ENCODE measurements around the gene ITGA8. TPM values are rescaled to one million over a fixed set of nuclear protein-coding genes. Genes with fewer than 3 reads are reported as not detected.

ITGA8 gene
- total RNA-seq, 2 donors from 2014 or later: 2.1 to 3.5 TPM

GRCh38 chr10:15620836-15621515, 98.7 kb downstream of the ITGA8 start:
- no peak for DNase-seq
- H3K9ac ChIP-seq (ENCODE audit: low read depth in 2 of 2, low read length in 2 of 2): no peak overlapping the region
- TF ChIP-seq CTCF (IDR thresholded peaks at IDR 0.05): no peak
- H3K4me1 ChIP-seq: no peaks in the 10 kb centered on the region
- H3K36me3 ChIP-seq: no peaks in the 10 kb centered on the region
- H3K27ac ChIP-seq: no peak overlapping the region
- H3K4me3 ChIP-seq: no peak overlapping the region
- intact Hi-C loops (cut with DNase I): no loop called here
- H3K27me3 ChIP-seq: no peaks in the 10 kb centered on the region
- H3K9me3 ChIP-seq: no peaks in the 10 kb centered on the region

GRCh38 chr10:15620337-15620736, 99.4 kb downstream of the ITGA8 start:
- intact Hi-C loops (cut with DNase I): no loop called here
- no peak for TF ChIP-seq CTCF (IDR thresholded peaks at IDR 0.05)
- Histone ChIP-seq H3K4me3 (no peak overlapping the region), H3K36me3 (no peaks in the 10 kb centered on the region), H3K27ac (no peak overlapping the region), H3K4me1 (no peaks in the 10 kb centered on the region), H3K27me3 (no peaks in the 10 kb centered on the region), H3K9ac (ENCODE audit: low read depth in 2 of 2, low read length in 2 of 2) (no peak overlapping the region), H3K9me3 (no peaks in the 10 kb centered on the region)
- no peak for DNase-seq

GRCh38 chr10:15609246-15609645, 110.5 kb downstream of the ITGA8 start:
- Histone ChIP-seq H3K36me3 (no peaks in the 10 kb centered on the region), H3K4me1 (no peaks in the 10 kb centered on the region), H3K27me3 (no peaks in the 10 kb centered on the region), H3K4me3 (no peak overlapping the region), H3K9ac (ENCODE audit: low read depth in 2 of 2, low read length in 2 of 2) (no peak overlapping the region), H3K27ac (no peak overlapping the region), H3K9me3 (no peaks in the 10 kb centered on the region)
- no peak for TF ChIP-seq CTCF (IDR thresholded peaks at IDR 0.05)
- intact Hi-C loops (cut with DNase I): no loop called here
- DNase-seq: no peak

- Histone ChIP-seq H3K4me3 (no peak overlapping the region), H3K27me3 (no peaks in the 10 kb centered on the region), H3K9me3 (no peaks in the 10 kb centered on the region), H3K9ac (ENCODE audit: low read depth in 2 of 2, low read length in 2 of 2) (no peak overlapping the region), H3K36me3 (no peaks in the 10 kb centered on the region), H3K27ac (no peak overlapping the region), H3K4me1 (no peaks in the 10 kb centered on the region)
- no peak for TF ChIP-seq CTCF (IDR thresholded peaks at IDR 0.05)
- no peak for DNase-seq
- intact Hi-C loops (cut with DNase I): no loop called here
These were observed 113.3 kb downstream of the ITGA8 start for GRCh38 chr10:15606377-15606776.

GRCh38 chr10:15605740-15606369, 113.9 kb downstream of the ITGA8 start:
- Histone ChIP-seq H3K4me3 (no peak overlapping the region), H3K4me1 (no peaks in the 10 kb centered on the region), H3K27me3 (no peaks in the 10 kb centered on the region), H3K9me3 (no peaks in the 10 kb centered on the region), H3K9ac (ENCODE audit: low read depth in 2 of 2, low read length in 2 of 2) (no peak overlapping the region), H3K36me3 (no peaks in the 10 kb centered on the region), H3K27ac (no peak overlapping the region)
- no peak for TF ChIP-seq CTCF (IDR thresholded peaks at IDR 0.05)
- intact Hi-C loops (cut with DNase I): no loop called here
- no peak for DNase-seq
